HG02610 (cell line): Measurements from ENCODE around the gene IKZF1.

ENCODE experiments used
- ATAC-seq: cut with Tn5 transposase; IDR thresholded peaks from one replicate; pipeline ENCODE4 v1.9.1; 2021; ENCODE audit warnings: mild to moderate bottlenecking, moderate library complexity; ENCODE audit not compliant: unreplicated experiment

Gene IKZF1

DNA sequence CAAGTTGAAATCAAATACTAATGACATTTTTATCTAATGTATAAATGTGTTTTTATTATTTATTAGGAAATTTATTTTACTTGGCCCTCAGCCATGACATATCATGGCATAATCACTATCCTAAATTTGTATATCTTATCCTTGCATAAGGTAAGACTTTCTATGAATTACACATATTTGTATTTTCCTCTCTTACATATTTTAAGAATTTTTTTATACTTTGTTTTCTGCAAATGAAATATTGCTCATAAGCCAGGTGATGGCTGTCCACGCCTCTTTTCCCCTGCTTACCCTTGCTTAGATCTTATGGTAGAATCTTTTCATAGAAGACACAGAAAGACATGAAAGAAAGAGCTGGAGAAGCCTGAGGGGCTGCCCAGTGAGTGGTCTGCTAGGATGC lies 48.2 kb downstream of the IKZF1 start:
- ATAC-seq, result no peak

DNA sequence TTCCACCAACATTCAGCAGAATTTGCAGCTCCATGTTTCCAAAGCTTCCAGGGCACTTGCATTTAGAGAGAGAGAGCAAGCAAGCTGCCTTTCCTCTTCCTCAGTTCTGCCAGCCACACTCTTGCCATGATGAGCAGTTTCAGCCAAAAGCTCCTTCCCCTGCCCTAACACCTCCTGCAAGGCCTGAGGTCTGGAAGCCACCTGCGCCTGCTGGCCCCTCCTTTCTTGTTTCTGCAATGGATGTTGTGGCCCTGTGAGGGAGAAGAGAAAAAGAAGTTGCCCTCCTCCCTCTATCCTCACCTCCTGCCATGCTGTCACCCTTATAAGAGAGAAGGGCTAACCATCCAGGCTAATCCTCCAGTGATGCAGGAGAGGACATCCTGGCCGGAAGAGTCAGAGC lies 48.7 kb downstream of the IKZF1 start:
- no peak for ATAC-seq

DNA sequence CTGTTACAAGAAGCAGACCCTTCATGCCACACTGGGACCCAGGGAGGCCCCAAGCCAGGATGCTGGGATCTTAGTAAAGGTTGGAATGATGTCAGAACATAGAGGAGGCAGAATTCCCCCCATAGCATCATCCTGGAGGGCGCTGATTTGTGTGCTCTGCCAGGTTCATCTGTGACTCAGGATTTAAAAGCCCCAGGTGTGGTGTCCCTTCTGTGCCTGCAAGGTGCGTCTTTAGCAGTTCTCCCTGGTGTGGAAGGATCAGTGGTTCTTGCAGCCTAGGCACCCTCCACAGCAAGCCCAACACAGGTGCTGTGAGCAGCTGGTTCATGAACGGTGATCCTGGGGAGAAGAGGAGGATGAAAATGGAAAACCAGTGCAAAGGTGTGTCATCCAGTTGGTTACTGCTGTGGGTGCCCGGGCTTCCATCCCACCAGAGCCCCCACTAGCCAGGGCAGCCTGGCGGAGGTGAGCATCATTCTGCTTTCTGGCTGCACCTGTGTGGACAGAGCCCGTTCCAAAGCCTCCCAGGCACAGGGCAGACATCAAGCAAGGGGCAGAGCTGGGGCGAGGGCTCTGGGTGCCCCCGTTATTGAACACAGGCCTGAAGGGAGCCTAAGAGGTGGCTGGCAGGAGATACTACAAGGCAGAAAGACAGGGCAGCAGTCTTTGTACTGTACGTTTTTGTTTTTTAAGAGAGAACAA lies 49.5 kb downstream of the IKZF1 start:
- no peak for ATAC-seq

DNA sequence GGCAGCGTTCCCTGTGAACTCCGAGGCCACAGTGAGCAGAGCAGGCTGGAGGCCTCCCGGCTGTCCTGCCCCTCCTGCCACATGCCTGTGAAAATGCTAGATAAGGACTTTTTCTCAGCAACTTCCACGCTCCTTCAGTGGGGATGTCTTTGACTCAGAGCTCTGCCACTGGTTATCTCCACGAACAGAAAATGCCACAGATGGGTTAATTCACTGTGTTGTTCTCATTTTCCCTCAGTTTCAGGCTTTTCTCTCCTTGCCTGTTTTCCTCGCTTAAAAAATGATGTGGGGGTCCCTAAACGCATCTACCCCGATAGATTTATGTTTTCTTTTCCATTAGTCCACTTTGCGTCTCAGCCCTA lies 51.3 kb downstream of the IKZF1 start:
- no peak for ATAC-seq

DNA sequence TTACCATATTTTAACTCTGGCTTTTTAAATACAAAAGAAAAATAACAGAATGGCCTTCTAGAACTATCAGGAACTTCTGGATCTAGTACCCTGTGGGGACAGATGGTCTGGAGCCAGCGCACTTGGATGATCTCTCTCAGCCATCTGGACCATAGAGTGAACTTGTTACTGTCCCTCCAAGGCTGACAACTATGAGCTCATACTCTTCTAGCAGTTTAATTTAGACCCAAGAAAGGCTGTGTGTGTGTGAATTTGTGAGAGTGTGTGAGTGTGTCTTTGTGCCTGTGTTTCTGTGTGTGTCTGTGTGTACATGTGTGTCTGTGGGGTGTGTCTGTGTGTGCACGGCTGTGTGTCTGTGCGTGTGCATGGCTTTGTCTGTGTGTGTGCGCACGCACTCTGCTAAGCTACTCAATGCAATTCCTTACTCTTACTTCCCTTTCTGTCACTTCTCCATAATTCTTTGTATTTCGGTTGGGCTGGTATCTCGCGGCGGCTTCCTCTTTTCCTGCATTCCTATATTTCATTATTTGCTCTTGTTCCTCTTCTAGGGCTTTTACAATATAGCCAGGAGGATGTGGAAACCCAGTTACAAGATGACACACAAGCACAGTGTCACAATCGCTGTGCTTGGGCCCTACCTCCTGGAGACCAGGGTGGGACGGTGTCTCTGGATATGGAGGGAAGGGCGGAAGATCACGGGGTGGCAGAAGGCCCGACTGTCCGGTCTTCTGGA lies 51.9 kb downstream of the IKZF1 start:
- no peak for ATAC-seq

DNA sequence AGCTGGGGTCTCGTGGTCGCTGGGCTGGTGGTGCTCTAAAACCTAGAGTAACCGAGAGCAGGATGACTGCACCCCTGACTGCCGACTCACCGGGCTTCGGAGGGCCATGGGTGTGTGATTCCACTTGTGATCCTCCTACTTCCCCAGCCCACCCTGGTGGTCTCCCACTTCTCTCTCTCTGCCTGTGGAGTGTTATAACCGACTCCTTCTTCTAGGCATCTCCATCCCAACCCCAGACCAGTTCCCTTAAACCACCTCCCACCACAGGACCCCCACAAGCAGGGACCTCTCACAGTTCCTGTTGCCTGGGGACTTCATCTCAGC lies 52.4 kb downstream of the IKZF1 start:
- ATAC-seq, result no peak

DNA sequence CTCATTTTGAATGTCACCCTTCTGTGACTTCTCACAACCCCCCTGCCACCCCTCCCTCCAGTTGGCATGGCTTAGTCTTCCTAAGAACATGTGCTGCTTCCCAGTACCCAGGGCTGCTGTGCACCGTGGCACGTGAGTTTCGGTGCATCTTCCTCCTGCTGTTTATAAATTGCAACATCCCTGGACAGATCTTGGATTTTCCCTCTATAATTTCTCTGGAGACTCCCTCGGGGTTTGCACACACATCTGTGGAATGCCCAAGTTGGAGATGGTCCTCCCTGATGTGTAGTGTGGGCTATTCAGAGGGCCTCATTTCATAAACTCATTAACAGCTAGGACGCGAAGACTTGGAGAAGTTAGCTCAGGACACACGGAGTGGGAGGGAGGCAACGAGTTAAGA lies 52.9 kb downstream of the IKZF1 start:
- ATAC-seq, result no peak

DNA sequence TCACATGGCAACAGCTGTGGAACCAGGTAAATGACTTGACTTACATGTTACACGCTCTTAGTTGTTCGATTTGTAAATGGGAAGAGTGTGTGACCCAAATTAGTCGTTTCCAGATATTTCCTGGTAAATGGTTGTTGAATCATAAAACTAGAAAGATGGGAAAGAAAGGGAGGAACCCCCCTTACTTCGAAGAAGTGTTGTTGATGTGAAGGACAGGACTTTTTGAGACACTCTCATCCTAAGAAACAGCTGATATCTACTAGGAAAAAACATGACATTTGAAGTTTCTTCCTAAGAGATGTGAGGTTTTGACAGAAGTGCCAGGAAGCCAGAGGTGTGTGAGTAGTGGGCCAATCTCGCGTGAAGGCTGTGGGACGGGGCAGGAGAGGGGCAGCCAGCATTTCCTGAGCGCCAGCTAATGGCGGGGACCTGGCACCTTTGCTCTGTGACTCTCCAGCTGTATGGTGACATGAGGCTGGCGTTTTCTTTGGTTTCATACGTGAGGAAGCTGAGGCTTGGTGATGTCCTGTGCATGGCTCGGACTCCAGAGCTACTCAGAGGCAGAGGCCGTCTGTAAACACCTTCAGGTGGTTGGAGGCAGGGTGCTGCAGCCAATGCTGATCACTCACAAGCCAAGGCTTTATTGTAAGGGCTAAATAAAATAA lies 53.7 kb downstream of the IKZF1 start:
- ATAC-seq, result no peak

DNA sequence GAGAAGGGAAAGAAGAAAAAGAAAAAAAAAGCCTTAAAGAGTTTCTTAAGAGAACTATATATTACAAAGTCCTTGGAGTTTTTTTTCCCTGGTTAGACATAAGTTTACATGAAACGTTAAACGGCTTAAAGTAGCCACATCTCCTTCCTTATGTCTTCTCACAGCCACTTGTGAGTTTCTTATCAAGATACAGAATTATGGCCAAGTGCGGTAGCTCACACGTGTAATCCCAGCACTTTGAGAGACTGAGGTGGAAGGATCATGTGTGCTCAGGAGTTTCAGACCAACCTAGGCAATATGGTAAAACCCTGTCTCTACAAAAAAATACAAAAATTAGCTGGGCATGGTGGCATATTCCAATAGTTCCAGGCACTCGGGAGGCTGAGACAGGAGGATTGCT lies 54.3 kb downstream of the IKZF1 start:
- no peak for ATAC-seq

DNA sequence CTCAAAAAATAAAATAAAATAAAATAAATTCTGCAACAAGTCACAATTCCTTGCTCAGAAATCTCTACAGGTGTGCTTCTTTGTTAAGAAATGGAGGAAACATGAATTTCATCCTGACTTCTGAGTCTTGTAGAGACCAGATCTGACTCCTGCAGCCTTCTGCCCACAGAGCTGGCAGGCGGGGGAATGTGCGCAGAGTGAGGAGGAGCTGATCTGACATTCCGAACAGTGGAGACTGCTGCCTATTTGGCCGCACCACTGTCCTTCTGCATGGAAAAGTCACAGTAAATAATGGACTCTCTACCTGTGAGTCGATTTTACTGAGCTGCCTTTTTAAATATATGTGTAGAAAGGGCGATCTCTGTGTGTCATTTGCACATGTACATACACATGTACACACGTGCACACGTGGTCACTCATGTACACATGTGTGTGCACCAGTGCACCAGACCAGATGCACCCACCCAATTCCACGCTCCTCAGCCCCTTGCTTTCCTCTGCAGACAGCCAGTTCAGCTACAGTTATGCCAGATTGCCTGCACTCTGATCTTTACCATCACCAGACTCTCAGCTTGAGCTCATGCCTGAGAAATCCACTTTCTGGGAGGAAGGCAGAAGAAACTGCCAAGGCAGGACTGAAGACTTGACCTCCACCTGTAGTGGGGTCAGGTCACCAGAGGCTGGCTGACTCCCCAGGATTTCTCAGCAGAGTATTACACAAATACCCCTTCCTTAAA lies 54.9 kb downstream of the IKZF1 start:
- no peak for ATAC-seq

DNA sequence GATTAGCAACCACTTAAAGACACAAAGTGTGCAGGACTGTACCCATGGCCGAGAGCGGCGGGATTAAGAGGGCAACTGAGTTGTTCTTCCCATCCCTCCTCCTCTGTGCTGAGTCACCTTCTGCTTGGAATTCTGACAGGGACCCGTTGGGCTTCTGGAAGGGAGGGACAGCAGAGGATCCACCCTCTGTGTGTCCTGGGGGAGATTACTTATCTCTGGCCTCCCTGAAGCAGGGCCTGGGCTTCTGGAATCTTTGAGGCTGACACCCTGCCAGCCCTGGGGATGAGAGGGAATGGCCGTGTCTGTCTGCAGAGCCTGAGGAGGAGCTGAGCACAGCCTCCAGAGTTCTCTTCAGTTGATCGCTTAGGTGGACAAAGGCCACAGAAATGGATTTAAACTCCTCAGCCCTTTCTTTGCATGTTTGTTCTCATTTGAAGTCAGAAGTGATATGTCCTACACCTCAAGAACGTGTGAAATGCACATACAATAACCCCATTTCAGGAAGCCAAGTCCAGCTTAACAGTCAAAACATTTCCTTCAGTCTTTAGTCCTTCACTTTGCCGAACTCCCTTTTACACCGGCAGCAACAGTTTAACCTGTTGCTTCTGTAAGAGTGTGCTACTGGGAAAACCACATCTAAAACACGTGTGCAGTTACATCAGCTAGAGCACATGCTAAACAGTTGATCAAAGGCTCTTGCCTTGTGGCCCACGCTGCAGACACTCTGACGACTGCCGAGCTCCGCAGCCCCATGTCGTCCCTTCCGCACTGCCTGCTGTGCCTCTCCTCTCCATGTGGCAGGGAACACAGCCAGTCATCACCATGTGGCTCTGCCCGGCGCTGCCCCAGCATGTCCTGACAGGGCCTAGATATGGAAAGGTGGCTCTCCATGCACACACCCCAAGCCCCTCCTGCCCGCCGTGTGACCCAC lies 55.7 kb downstream of the IKZF1 start:
- ATAC-seq, result no peak

DNA sequence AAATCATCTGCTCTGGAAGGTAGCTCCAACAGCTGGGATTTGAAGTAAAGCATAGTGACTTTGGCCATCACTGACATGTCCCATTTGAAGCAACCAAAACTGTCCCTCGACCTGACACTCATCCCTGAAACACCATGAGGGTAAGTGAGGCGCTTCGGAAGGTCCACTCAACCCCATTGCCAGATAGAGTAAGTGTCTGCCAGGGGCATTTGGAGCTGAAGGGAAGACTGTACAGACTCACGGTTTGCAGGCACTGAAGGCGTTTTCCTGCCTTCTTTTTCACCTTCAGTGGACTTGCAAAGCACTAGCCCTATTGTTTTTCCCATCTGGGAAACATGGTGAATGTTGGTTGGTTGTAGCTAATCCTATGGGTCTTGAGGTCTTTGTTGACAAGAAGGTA lies 57.6 kb downstream of the IKZF1 start:
- no peak for ATAC-seq

DNA sequence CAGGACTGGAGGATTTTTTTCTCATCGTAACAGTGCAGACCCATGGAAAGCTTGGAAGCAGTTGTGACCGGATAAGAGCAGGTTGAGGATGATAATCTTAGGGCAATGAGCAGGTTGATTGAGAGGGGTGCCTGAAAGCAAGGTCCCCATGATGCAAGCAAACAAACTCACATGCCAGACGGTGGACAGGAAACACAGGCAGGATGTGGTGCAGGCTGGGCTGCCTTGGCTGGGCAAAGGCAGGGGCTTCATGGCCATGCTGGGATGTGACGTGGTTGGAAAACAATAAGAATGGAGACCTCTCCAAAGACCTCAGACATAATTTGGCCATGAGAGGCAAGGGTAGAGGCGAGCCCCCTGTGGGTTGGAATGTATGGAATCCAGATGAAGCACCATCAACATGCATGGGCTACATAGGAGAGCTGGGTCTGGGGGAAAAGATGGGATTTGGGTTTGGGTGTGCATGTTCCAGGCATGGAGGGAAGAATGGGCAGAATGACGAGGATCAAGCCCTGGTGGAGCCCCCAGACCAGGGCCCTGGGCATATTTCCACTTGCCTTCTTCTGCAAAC lies 58.3 kb downstream of the IKZF1 start:
- ATAC-seq, result no peak

DNA sequence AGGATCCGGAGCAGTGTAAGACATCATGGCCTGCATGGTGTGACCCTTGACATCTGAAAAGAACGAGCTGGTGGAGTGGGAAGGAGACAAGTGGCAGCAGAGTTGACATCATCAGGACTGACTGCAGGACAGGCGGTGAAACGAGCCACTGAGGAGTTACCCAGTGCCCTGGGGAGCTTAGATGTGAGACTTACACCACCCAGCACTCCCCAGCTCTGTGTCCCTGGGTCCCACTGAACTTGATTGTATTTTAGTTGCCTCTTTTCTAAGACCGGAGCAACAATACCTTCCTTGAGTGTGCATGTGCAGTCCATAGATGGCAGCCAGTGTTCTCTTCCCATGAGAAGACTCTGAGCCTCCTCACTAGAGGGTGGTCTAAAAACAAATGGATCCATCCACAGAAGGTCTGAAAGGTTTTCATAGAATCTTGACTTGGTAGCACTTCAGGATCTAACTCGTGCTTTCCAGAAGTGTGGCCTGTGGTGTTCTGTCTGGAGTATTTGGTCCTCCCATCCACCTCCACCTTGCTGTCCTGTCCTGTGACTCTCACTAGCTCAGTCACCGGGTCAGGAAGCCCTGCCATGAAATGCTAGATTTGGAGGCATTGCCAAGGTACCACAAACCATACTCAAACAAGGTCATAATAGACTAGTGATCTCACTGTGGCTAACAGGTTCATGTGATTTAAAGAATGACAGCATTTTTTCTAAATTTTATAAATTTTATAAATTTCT lies 59.0 kb downstream of the IKZF1 start:
- no peak for ATAC-seq

DNA sequence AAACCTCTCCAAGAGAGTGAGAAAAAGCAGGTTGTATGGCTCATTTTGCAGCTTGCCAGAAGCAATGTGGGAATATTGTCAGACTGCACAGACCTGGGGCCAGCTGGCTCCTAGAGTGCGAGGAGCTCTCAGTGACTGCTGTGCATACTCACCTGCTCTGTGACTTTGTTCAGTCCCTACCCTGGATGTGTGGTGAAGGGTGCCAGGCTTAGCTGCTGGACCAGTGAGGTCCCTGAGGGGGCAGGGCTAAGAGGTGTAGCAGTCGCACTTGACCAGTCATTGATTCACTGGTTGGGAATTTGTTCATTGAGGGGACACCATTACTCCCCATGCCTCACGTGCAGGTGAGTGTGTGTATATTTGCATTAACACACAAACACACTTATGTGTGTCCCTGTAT lies 60.1 kb downstream of the IKZF1 start:
- ATAC-seq, result no peak

DNA sequence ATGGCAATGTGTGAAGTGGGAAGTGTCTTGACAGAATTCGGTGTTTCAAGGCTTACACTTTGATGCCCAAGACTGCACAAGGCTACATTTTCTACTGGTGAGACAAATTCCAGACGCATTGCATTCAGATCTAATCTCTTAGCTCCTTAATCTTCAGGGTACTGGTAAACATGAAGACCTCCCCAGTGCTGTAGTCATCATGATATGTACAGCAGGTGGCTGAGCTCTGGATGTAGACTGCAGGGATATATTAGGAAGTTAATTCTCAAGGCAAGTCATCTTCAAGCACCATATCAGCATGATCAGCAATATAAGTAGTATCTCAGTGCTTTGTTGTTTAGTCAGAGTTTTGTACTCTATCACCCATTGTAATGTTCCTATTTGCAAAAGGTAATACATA lies 61.8 kb downstream of the IKZF1 start:
- ATAC-seq, result no peak

DNA sequence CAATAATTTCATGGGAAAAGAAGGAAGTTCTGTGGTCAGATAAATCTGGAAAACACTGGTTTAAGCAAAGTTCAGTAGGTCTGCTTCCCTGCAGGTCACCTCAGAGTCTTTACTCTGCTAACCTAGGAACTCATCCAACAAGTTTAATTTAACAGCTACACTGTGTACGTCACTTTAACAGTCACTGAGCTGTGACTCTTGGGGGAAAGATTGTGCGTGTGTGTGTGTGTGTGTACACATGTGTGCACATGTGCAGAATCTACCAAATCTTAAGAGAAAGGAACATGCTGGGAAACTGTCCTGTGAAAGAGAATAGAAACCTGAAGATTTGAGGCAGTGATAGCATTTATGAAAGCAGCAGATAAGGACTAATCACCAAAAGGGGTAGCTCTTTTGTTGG lies 62.6 kb downstream of the IKZF1 start:
- no peak for ATAC-seq

DNA sequence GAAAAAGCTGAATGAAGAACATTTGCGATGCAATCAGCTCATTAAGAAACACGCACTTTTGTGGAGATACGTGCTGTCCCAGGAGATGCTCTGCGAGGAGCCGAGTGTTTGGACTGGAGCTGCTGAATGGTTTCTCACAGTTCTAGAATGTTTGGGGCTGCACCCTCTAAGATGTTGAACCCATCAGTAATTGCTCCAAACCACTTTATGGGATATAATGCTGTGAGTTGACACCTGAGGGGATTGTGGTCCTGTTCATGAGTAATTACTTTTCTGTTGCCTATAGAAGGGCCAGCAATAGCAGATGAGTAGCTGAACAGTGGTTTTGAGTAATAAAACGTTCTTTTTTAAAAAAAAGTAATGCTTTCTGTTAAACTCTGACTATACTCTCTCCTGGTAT lies 63.1 kb downstream of the IKZF1 start:
- no peak for ATAC-seq

DNA sequence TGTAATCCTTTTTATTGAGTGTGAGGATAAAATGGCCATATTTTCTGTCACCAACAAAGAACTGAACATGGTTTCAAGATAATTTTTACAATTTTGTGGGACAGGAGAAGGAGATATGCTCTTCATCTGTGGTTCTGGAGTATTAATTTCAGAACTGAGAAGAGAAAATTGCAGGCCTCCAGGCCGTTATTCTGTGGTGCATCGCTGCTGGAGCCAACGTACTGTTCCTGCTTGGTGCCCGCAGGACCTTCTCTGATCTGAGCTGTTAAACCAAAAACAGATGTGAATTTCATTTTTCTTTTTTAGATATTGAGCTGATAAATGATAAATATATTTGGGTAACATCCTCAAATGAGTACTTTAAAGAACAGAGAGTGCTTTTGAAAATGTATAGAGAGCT lies 63.9 kb downstream of the IKZF1 start:
- ATAC-seq, result peak; percentile 36
